Mesenchymal stem cell (in vitro differentiated cells and primary cell): Measurements from ENCODE around the gene PTPRG.
A peak's percentile ranks its signal among the peaks of the same experiment; 100 is the strongest.

Experiments used
- DNase-seq: peaks from one replicate; pipeline ENCODE4 v3.0.0-alpha.2; 2013
- H2AFZ ChIP-seq: one replicate; pipeline ENCODE4 v1.6.1; 2013; ENCODE audit warnings: low read depth, mild to moderate bottlenecking, control low read depth, inconsistent platforms, low read length, moderate library complexity
- H2AK5ac ChIP-seq: 2 replicates; pipeline ENCODE4 v1.6.1; 2013; ENCODE audit warnings: low read length, moderate library complexity, mild to moderate bottlenecking, inconsistent platforms; ENCODE audit not compliant: severe bottlenecking
- H2BK120ac ChIP-seq: one replicate; pipeline ENCODE4 v1.6.1; 2013; ENCODE audit warnings: low read depth, mild to moderate bottlenecking, inconsistent platforms, low read length, moderate library complexity
- H2BK12ac ChIP-seq, 2 experiments: one replicate each; pipeline ENCODE4 v1.6.1; 2013; ENCODE audit warnings: inconsistent platforms in 2 of 2, low read length in 2 of 2, mild to moderate bottlenecking in 2 of 2, moderate library complexity in 2 of 2, control low read depth in 1 of 2
- H2BK15ac ChIP-seq: one replicate; pipeline ENCODE4 v1.6.1; 2013; ENCODE audit warnings: mild to moderate bottlenecking, low read depth, inconsistent platforms; ENCODE audit not compliant: poor library complexity, severe bottlenecking
- H2BK5ac ChIP-seq: 2 replicates; pipeline ENCODE4 v1.6.1; 2013; ENCODE audit warnings: low read depth, mild to moderate bottlenecking, low read length, control low read depth, inconsistent platforms; ENCODE audit not compliant: poor library complexity, severe bottlenecking
- H3K14ac ChIP-seq, 2 experiments: one replicate each; pipeline ENCODE4 v1.6.1; 2013; ENCODE audit warnings: inconsistent platforms in 2 of 2, low read length in 2 of 2, control low read depth in 1 of 2, mild to moderate bottlenecking in 1 of 2, moderate library complexity in 1 of 2
- H3K18ac ChIP-seq, 2 experiments: one replicate each; pipeline ENCODE4 v1.6.1; 2013; ENCODE audit warnings: inconsistent platforms in 2 of 2, low read length in 2 of 2, control low read depth in 1 of 2, low read depth in 1 of 2, mild to moderate bottlenecking in 1 of 2
- H3K23ac ChIP-seq, 2 experiments: one replicate each; pipeline ENCODE4 v1.6.1; 2013; ENCODE audit warnings: inconsistent platforms in 2 of 2, low read length in 2 of 2, mild to moderate bottlenecking in 2 of 2, moderate library complexity in 2 of 2, control low read depth in 1 of 2
- H3K27ac ChIP-seq: 2 replicates; pipeline ENCODE4 v1.5.1; 2013; ENCODE audit warnings: mild to moderate bottlenecking, moderate library complexity, low read length, control low read depth, inconsistent platforms; ENCODE audit not compliant: poor library complexity, severe bottlenecking
- H3K27me3 ChIP-seq, 2 experiments: 2 replicates each; pipeline versions ENCODE4 v1.6.1 to v1.7.0; 2013; ENCODE audit warnings: low read length in 2 of 2, mild to moderate bottlenecking in 2 of 2, moderate library complexity in 2 of 2, control low read depth in 1 of 2, inconsistent platforms in 1 of 2; ENCODE audit not compliant: control insufficient read depth in 1 of 2, insufficient read depth in 1 of 2
- H3K36me3 ChIP-seq, 2 experiments: 2 replicates each; pipeline versions ENCODE4 v1.6.1 to v1.7.0; 2013; ENCODE audit warnings: low read length in 2 of 2, control low read depth in 1 of 2, inconsistent platforms in 1 of 2, low read depth in 1 of 2, mild to moderate bottlenecking in 1 of 2; ENCODE audit not compliant: insufficient read depth in 2 of 2, control insufficient read depth in 1 of 2
- H3K4ac ChIP-seq, 2 experiments: one replicate each; pipeline ENCODE4 v1.6.1; 2013; ENCODE audit warnings: inconsistent platforms in 2 of 2, low read length in 2 of 2, mild to moderate bottlenecking in 2 of 2, moderate library complexity in 2 of 2, control low read depth in 1 of 2, low read depth in 1 of 2
- H3K4me1 ChIP-seq: 2 replicates; pipeline ENCODE4 v1.6.1; 2013; ENCODE audit warnings: low read depth, low read length, control low read depth; ENCODE audit not compliant: control insufficient read depth, insufficient read depth
- H3K4me2 ChIP-seq: 2 replicates; pipeline ENCODE4 v1.6.1; 2013; ENCODE audit warnings: low read length, mild to moderate bottlenecking, inconsistent platforms; ENCODE audit not compliant: poor library complexity, severe bottlenecking
- H3K4me3 ChIP-seq, 2 experiments: 2 replicates each; pipeline versions ENCODE4 v1.5.1 to v1.7.0; 2013; ENCODE audit warnings: low read length in 2 of 2, mild to moderate bottlenecking in 2 of 2, control low read depth in 1 of 2, low read depth in 1 of 2; ENCODE audit not compliant: insufficient read depth in 1 of 2
- H3K79me1 ChIP-seq: replicated peaks from 2 replicates; pipeline ENCODE4 v1.6.1; 2013; ENCODE audit warnings: mild to moderate bottlenecking, control low read depth, low read length, inconsistent platforms; ENCODE audit not compliant: poor library complexity, severe bottlenecking
- H3K9ac ChIP-seq: 2 replicates; pipeline ENCODE4 v1.7.0; 2013; ENCODE audit warnings: mild to moderate bottlenecking, low read length, moderate library complexity
- H3K9me3 ChIP-seq: 2 replicates; pipeline ENCODE4 v1.7.0; 2013; ENCODE audit warnings: mild to moderate bottlenecking, low read length; ENCODE audit not compliant: control insufficient read depth
- H4K8ac ChIP-seq: one replicate; pipeline ENCODE4 v1.6.1; 2013; ENCODE audit warnings: inconsistent platforms, mild to moderate bottlenecking, low read length, moderate library complexity
- H4K91ac ChIP-seq: one replicate; pipeline ENCODE4 v1.6.1; 2013; ENCODE audit warnings: mild to moderate bottlenecking, low read length, inconsistent platforms
- WGBS: methylation state at CpG from one replicate; pipeline ENCODE4 v1.1.7; 2013; ENCODE audit warnings: mixed read lengths; 5-methylcytosine and 5-hydroxymethylcytosine counted together

The PTPRG gene

GRCh38 chr3:61822588-61822987 is 261.2 kb downstream of the PTPRG start:
- H3K27me3 ChIP-seq = no peaks in the 10 kb centered on the region
- no peak overlapping the region for H3K27ac ChIP-seq
- no peak overlapping the region for H3K23ac ChIP-seq
- H3K9me3 ChIP-seq = no peaks in the 10 kb centered on the region
- no peak overlapping the region for H2AK5ac ChIP-seq
- no peak overlapping the region for H3K18ac ChIP-seq
- H3K9ac ChIP-seq = peak overlapping the region; percentile 80
- H3K14ac ChIP-seq = no peak overlapping the region
- no peak overlapping the region for H4K8ac ChIP-seq
- H3K4ac ChIP-seq = no peak overlapping the region
- H3K4me3 ChIP-seq = peak overlapping the region in 1 of 2 experiments; percentile 32
- WGBS = 100% methylated on average over 2 of the region's 2 CpGs
- peaks cover 22% of the 10 kb centered on the region for H3K79me1 ChIP-seq
- peaks cover 2% of the 10 kb centered on the region for H3K4me1 ChIP-seq
- no peak overlapping the region for H4K91ac ChIP-seq
- H3K4me2 ChIP-seq = no peak overlapping the region
- H2AFZ ChIP-seq = no peak overlapping the region
- DNase-seq = no peak
- H2BK5ac ChIP-seq = no peak overlapping the region
- no peaks in the 10 kb centered on the region for H3K36me3 ChIP-seq
- H2BK12ac ChIP-seq = no peak overlapping the region
- H2BK15ac ChIP-seq = no peak overlapping the region
- no peak overlapping the region for H2BK120ac ChIP-seq

- Histone ChIP-seq H2BK15ac (no peak overlapping the region), H3K23ac (no peak overlapping the region), H3K79me1 (peaks cover 26% of the 10 kb centered on the region), H4K91ac (no peak overlapping the region), H2BK120ac (no peak overlapping the region), H2AK5ac (no peak overlapping the region), H3K18ac (no peak overlapping the region), H2AFZ (no peak overlapping the region), H3K4me1 (peaks cover 2% of the 10 kb centered on the region), H3K4me2 (no peak overlapping the region), H2BK12ac (no peak overlapping the region), H3K4ac (no peak overlapping the region), H3K9me3 (no peaks in the 10 kb centered on the region), H3K14ac (no peak overlapping the region), H2BK5ac (no peak overlapping the region), H3K4me3 (no peak overlapping the region), H3K27ac (no peak overlapping the region), H3K9ac (no peak overlapping the region), H3K36me3 (no peaks in the 10 kb centered on the region), H4K8ac (no peak overlapping the region), H3K27me3 (no peaks in the 10 kb centered on the region)
- 92% methylated on average over 1 of the region's 2 CpGs for WGBS
- DNase-seq = no peak
Observed at GRCh38 chr3:61824553-61825135, 263.3 kb downstream of the PTPRG start.

GRCh38 chr3:61826161-61826560 is 264.8 kb downstream of the PTPRG start:
- no peak overlapping the region for H2BK5ac ChIP-seq
- WGBS = 89% methylated on average over 3 of the region's 5 CpGs

GRCh38 chr3:61828184-61828874 is 267.0 kb downstream of the PTPRG start:
- Histone ChIP-seq H2BK5ac (no peak overlapping the region), H2BK120ac (no peak overlapping the region), H3K4me2 (no peak overlapping the region), H3K4me1 (peaks cover 2% of the 10 kb centered on the region), H3K9me3 (no peaks in the 10 kb centered on the region), H3K4me3 (no peak overlapping the region), H3K14ac (no peak overlapping the region), H2BK12ac (no peak overlapping the region), H3K18ac (no peak overlapping the region), H3K27ac (no peak overlapping the region), H3K4ac (no peak overlapping the region), H4K8ac (no peak overlapping the region), H3K23ac (no peak overlapping the region), H3K9ac (no peak overlapping the region), H3K79me1 (peaks cover 16% of the 10 kb centered on the region), H2AK5ac (no peak overlapping the region), H3K36me3 (no peaks in the 10 kb centered on the region), H3K27me3 (no peaks in the 10 kb centered on the region), H2BK15ac (no peak overlapping the region), H2AFZ (no peak overlapping the region), H4K91ac (no peak overlapping the region)
- 72% methylated on average over 5 of the region's 7 CpGs for WGBS
- no peak for DNase-seq

More at GRCh38 chr3:61826161-61826560, 264.8 kb downstream of the PTPRG start:
- Histone ChIP-seq H4K8ac (no peak overlapping the region), H3K79me1 (peaks cover 21% of the 10 kb centered on the region), H2BK15ac (no peak overlapping the region), H3K23ac (no peak overlapping the region), H3K36me3 (no peaks in the 10 kb centered on the region), H3K4me1 (peaks cover 2% of the 10 kb centered on the region), H2BK12ac (no peak overlapping the region), H3K27ac (no peak overlapping the region), H2AK5ac (no peak overlapping the region), H3K9me3 (no peaks in the 10 kb centered on the region), H3K4me3 (no peak overlapping the region), H3K18ac (no peak overlapping the region), H3K4me2 (no peak overlapping the region), H2AFZ (no peak overlapping the region), H2BK120ac (no peak overlapping the region), H3K27me3 (no peaks in the 10 kb centered on the region), H3K14ac (no peak overlapping the region), H3K9ac (no peak overlapping the region), H3K4ac (no peak overlapping the region), H4K91ac (no peak overlapping the region)
- DNase-seq = no peak
